Suppressor macrophage (primary cell): ENCODE measurements around the gene ERI3.

ENCODE experiments used
- DNase-seq, 4 experiments: peaks; one replicate each; pipeline ENCODE4 v3.0.0-alpha.2; 2020 to 2022

ERI3 gene

GRCh38 chr1:44282704-44283426 is 72.2 kb downstream of the ERI3 start:
- no peak for DNase-seq

- peak; percentile 67 to 83 (median 78) for DNase-seq
These were observed 72.9 kb downstream of the ERI3 start for GRCh38 chr1:44281962-44282703.

- DNase-seq, result no peak
These were observed 78.2 kb downstream of the ERI3 start for GRCh38 chr1:44276901-44277300.

GRCh38 chr1:44275991-44276405 is 79.1 kb downstream of the ERI3 start:
- DNase-seq, result peak; percentile 33 to 66 (median 60)

- no peak for DNase-seq
These were observed 79.6 kb downstream of the ERI3 start for GRCh38 chr1:44275296-44275962.

- peak in 2 of 4 experiments; percentile 19 to 25 for DNase-seq
These were observed 81.3 kb downstream of the ERI3 start for GRCh38 chr1:44273560-44274350.

- no peak for DNase-seq
These were observed 82.1 kb downstream of the ERI3 start for GRCh38 chr1:44272992-44273391.

- no peak for DNase-seq
These were observed 83.4 kb downstream of the ERI3 start for GRCh38 chr1:44271646-44272045.

GRCh38 chr1:44270686-44271628 is 84.1 kb downstream of the ERI3 start:
- no peak for DNase-seq

GRCh38 chr1:44268054-44268453 is 87.0 kb downstream of the ERI3 start:
- no peak for DNase-seq

- no peak for DNase-seq
These were observed 87.6 kb downstream of the ERI3 start for GRCh38 chr1:44267438-44267837.

- DNase-seq, result no peak
These were observed 88.4 kb downstream of the ERI3 start for GRCh38 chr1:44266400-44267344.

- DNase-seq, result peak in 3 of 4 experiments; percentile 13 to 57 (median 53)
These were observed 89.2 kb downstream of the ERI3 start for GRCh38 chr1:44265656-44266358.

- no peak for DNase-seq
These were observed 90.6 kb downstream of the ERI3 start for GRCh38 chr1:44264451-44264771.

- DNase-seq, result peak; percentile 48 to 69 (median 62)
These were observed 91.2 kb downstream of the ERI3 start for GRCh38 chr1:44263568-44264450.

GRCh38 chr1:44262816-44263567 is 92.1 kb downstream of the ERI3 start:
- peak in 2 of 4 experiments; percentile 31 to 34 for DNase-seq

- no peak for DNase-seq
These were observed 92.6 kb downstream of the ERI3 start for GRCh38 chr1:44262414-44262813.

- DNase-seq, result peak; percentile 56 to 69 (median 68)
These were observed 93.1 kb downstream of the ERI3 start for GRCh38 chr1:44261962-44262361.
